B cell (primary cell): ENCODE measurements around the gene NDUFB7. TPM values are rescaled to one million over a fixed set of nuclear protein-coding genes. Genes with fewer than 3 reads are reported as not detected.

Experiments
- ATAC-seq: fragments of 200-7000 bp; cut with Tn5 transposase; one replicate; pipeline ENCODE4 v1.10.0; 2021; ENCODE audit warnings: low read depth, mild to moderate bottlenecking, moderate number of reproducible peaks, moderate library complexity
- CTCF ChIA-PET: fragments of 350-600 bp; sonication (Branson Sonifier 250); formaldehyde crosslinking; loops from one replicate; lab custom pipeline; 2021; ENCODE audit warnings: antibody characterized with exemption, inconsistent platforms; lab: Charles Lee
- POLR2A ChIA-PET: fragments of 350-600 bp; sonication (Branson Sonifier 250); formaldehyde crosslinking; loops from one replicate; lab custom pipeline; 2021; ENCODE audit warnings: antibody characterized with exemption; lab: Charles Lee
- DNase-seq: peaks from one replicate; pipeline ENCODE4 v3.0.0; 2013
- H2AFZ ChIP-seq: 2 replicates; pipeline ENCODE4 v1.6.1; 2012; ENCODE audit warnings: mild to moderate bottlenecking, low read depth, low read length; ENCODE audit not compliant: insufficient read depth, poor library complexity, severe bottlenecking
- H3K27ac ChIP-seq, 2 donors: 1 replicate in 1 of 2; 2 replicates in 1 of 2; pipeline ENCODE4 v1.5.1; 2012 to 2013; ENCODE audit warnings: low read length in 2 of 2, mild to moderate bottlenecking in 2 of 2, moderate library complexity in 1 of 2
- H3K27me3 ChIP-seq, 4 experiments: fragments of 200-600 bp in 1 of 4; sonication (generic) in 1 of 4; replicated peaks in 1 of 4; 1 replicate in 2 of 4; 2 replicates in 2 of 4; pipeline versions ENCODE4 v1.6.1 to v1.7.0; 2013 to 2016; ENCODE audit warnings: low read length in 3 of 4, mild to moderate bottlenecking in 2 of 4, mixed read lengths in 1 of 4, moderate library complexity in 1 of 4; ENCODE audit not compliant: insufficient read depth in 4 of 4, control insufficient read depth in 3 of 4; ENCODE audit errors: control extremely low read depth in 1 of 4
- H3K36me3 ChIP-seq, 2 experiments: replicated peaks in 1 of 2; 1 replicate in 1 of 2; 2 replicates in 1 of 2; pipeline versions ENCODE4 v1.6.1 to v1.7.1; 2013; ENCODE audit warnings: low read length in 1 of 2; ENCODE audit not compliant: insufficient read depth in 2 of 2, control insufficient read depth in 1 of 2; ENCODE audit errors: control extremely low read depth in 1 of 2, extremely low read depth in 1 of 2
- H3K4me1 ChIP-seq, 2 donors: fragments of 200-600 bp in 1 of 2; sonication (generic) in 1 of 2; 1 replicate in 1 of 2; 2 replicates in 1 of 2; pipeline versions ENCODE4 v1.5.1 to v1.6.1; 2013 to 2017; ENCODE audit warnings: low read length in 2 of 2; ENCODE audit not compliant: control insufficient read depth in 2 of 2, insufficient read depth in 2 of 2
- H3K4me2 ChIP-seq: replicated peaks from 2 replicates; pipeline ENCODE3; 2012; ENCODE audit warnings: mild to moderate bottlenecking, low read depth, low read length; ENCODE audit not compliant: poor library complexity, severe bottlenecking
- H3K4me3 ChIP-seq, 5 experiments: fragments of 200-600 bp in 1 of 5; sonication (generic) in 1 of 5; 1 replicate in 3 of 5; 2 replicates in 2 of 5; pipeline versions ENCODE4 v1.5.1 to v1.7.0; 2011 to 2016; ENCODE audit warnings: low read length in 4 of 5, mild to moderate bottlenecking in 4 of 5, low read depth in 2 of 5, control low read depth in 1 of 5, moderate library complexity in 1 of 5; ENCODE audit not compliant: insufficient read depth in 1 of 5; ENCODE audit errors: control extremely low read depth in 1 of 5, extremely low read depth in 1 of 5
- H3K79me2 ChIP-seq: fragments of 200-600 bp; sonication (generic); one replicate; pipeline ENCODE4 v1.6.0; 2016; ENCODE audit warnings: low read length; ENCODE audit not compliant: control insufficient read depth, insufficient read depth
- H3K9ac ChIP-seq: fragments of 200-600 bp; sonication (generic); 2 replicates; pipeline ENCODE4 v1.6.1; 2017; ENCODE audit warnings: mild to moderate bottlenecking, low read length, moderate library complexity
- H3K9me3 ChIP-seq, 3 donors: one replicate each; pipeline versions ENCODE4 v1.6.1 to v1.7.1; 2013; ENCODE audit warnings: low read length in 2 of 3; ENCODE audit not compliant: control insufficient read depth in 2 of 3, insufficient read depth in 1 of 3; ENCODE audit errors: control extremely low read depth in 1 of 3
- H4K20me1 ChIP-seq: 2 replicates; pipeline ENCODE4 v1.6.0; 2012; ENCODE audit warnings: mild to moderate bottlenecking, low read length; ENCODE audit not compliant: insufficient read depth, control insufficient read depth, poor library complexity, severe bottlenecking
- H3K27ac Mint-ChIP-seq: one replicate; pipeline ENCODE4 v1.8.0; 2021; ENCODE audit warnings: mixed read lengths
- H3K27me3 Mint-ChIP-seq: one replicate; pipeline ENCODE4 v1.8.0; 2021; ENCODE audit warnings: mixed read lengths
- H3K4me1 Mint-ChIP-seq: one replicate; pipeline ENCODE4 v1.8.0; 2021; ENCODE audit warnings: mixed read lengths
- H3K4me3 Mint-ChIP-seq: one replicate; pipeline ENCODE4 v1.8.0; 2021; ENCODE audit warnings: mixed read lengths
- H3K9me3 Mint-ChIP-seq: one replicate; pipeline ENCODE4 v1.8.0; 2022; ENCODE audit warnings: mixed read lengths; ENCODE audit not compliant: insufficient read depth
- CTCF ChIP-seq: fragments of 200-600 bp; IDR thresholded peaks from one replicate; pipeline ENCODE4 v1.8.0; 2022; ENCODE audit warnings: antibody characterized with exemption, mild to moderate bottlenecking
- EZH2 ChIP-seq: IDR thresholded peaks from 2 replicates; pipeline ENCODE4 v1.6.1; 2012; ENCODE audit warnings: borderline replicate concordance, low read depth, mild to moderate bottlenecking, moderate library complexity, low read length; ENCODE audit not compliant: insufficient read depth, poor library complexity, severe bottlenecking
- WGBS: methylation state at CpG from one replicate; pipeline ENCODE4 v1.1.5; 2013; ENCODE audit warnings: missing lambda C conversion rate; ENCODE audit not compliant: insufficient coverage; 5-methylcytosine and 5-hydroxymethylcytosine counted together
- intact Hi-C: fragments of 100-400 bp; cut with micrococcal nuclease; formaldehyde crosslinking; loops from one replicate; pipeline ENCODE4 v1.10.0; 2022
- polyA plus RNA-seq: library from polyadenylated mRNA; depleted of rRNA; stranded (reverse); fragments of >200 nt; gene quantifications from 2 replicates; pipeline ENCODE4 v1.2.3, GENCODE V29; 2012
- total RNA-seq, 2 donors: library from RNA; stranded (reverse); fragments of 120-200 nt in 1 of 2; gene quantifications; 1 replicate in 1 of 2; 2 replicates in 1 of 2; pipeline versions ENCODE4 v1.2.3 to v1.2.4, GENCODE V29; 2013 to 2022

The NDUFB7 gene
- total and polyA plus RNA-seq, 2 donors (not counting 1 experiment from before 2014, with no cell fraction given), result 71.5 to 168 TPM

GRCh38 chr19:14561249-14561648, 10.6 kb downstream of the NDUFB7 start:
- DNase-seq (no peak), ATAC-seq (no peak)
- Histone ChIP-seq H3K9ac (no peak overlapping the region), H3K36me3 (peaks cover 0 to 21% of the 10 kb centered on the region in 2 experiments), H3K79me2 (peaks cover 61% of the 10 kb centered on the region), H4K20me1 (peaks cover 68% of the 10 kb centered on the region), H3K4me2 (no peak overlapping the region), H2AFZ (no peak overlapping the region), H3K27ac (no peak overlapping the region), H3K4me1 (peaks cover 3 to 13% of the 10 kb centered on the region in 2 donors), H3K4me3 (no peak overlapping the region), H3K27me3 (no peaks in the 10 kb centered on the region), H3K9me3 (peaks cover 0 to 3% (median 0%) of the 10 kb centered on the region in 3 donors)
- 73% methylated on average over 4 of the region's 8 CpGs for WGBS
- no peak for TF ChIP-seq CTCF
- TF ChIP-seq EZH2, result no peak
- H3K9me3 Mint-ChIP-seq, result no peaks in the 10 kb centered on the region
- POLR2A ChIA-PET, result no interaction called here
- no peak overlapping the region for H3K4me3 Mint-ChIP-seq
- no peak overlapping the region for H3K27ac Mint-ChIP-seq
- intact Hi-C loops, result no loop called here
- peaks cover 20% of the 10 kb centered on the region for H3K4me1 Mint-ChIP-seq
- CTCF ChIA-PET, result interaction anchor here (0.6 kb wide), 1 partner anchor 154 kb away, joined by 3 read pairs; no protein-coding TSS in a partner anchor
- H3K27me3 Mint-ChIP-seq, result no peaks in the 10 kb centered on the region

GRCh38 chr19:14560776-14561108, 11.1 kb downstream of the NDUFB7 start:
- DNase-seq (no peak), ATAC-seq (no peak)
- Mint-ChIP-seq H3K9me3 (no peaks in the 10 kb centered on the region), H3K27ac (no peak overlapping the region), H3K4me1 (peaks cover 25% of the 10 kb centered on the region), H3K27me3 (no peaks in the 10 kb centered on the region), H3K4me3 (no peak overlapping the region)
- WGBS, result 50% methylated on average over 6 of the region's 6 CpGs
- Histone ChIP-seq H3K9me3 (peaks cover 0 to 3% (median 0%) of the 10 kb centered on the region in 3 donors), H3K9ac (no peak overlapping the region), H3K27me3 (no peaks in the 10 kb centered on the region), H3K27ac (no peak overlapping the region), H4K20me1 (peaks cover 73% of the 10 kb centered on the region), H3K36me3 (peaks cover 0 to 17% of the 10 kb centered on the region in 2 experiments), H3K4me1 (peaks cover 4 to 13% of the 10 kb centered on the region in 2 donors), H2AFZ (no peak overlapping the region), H3K4me3 (no peak overlapping the region), H3K79me2 (peaks cover 64% of the 10 kb centered on the region), H3K4me2 (no peak overlapping the region)
- intact Hi-C loops, result no loop called here
- TF ChIP-seq CTCF (no peak), EZH2 (no peak)
- ChIA-PET CTCF (no interaction called here), POLR2A (no interaction called here)
